Caco-2 (cell line): Measurements from ENCODE around the gene ZNF480. TPM values are rescaled to one million over a fixed set of nuclear protein-coding genes. Genes with fewer than 3 reads are reported as not detected.

Experiments used
- BruUV-seq: library from RNA; stranded (reverse); fragments of 400-500 nt; replicated peaks from 2 replicates; lab custom pipeline; 2021; lab: Mats Ljungman, UMichigan
- CTCF ChIA-PET: fragments of 300-600 bp; sonication (Branson Sonifier 250); formaldehyde crosslinking; loops from one replicate; lab custom pipeline; 2022; ENCODE audit warnings: antibody characterized with exemption; lab: Charles Lee
- POLR2A ChIA-PET: fragments of 300-600 bp; sonication (Branson Sonifier 250); formaldehyde crosslinking; loops from one replicate; lab custom pipeline; 2022; ENCODE audit warnings: antibody characterized with exemption; lab: Charles Lee
- DNase-seq, 2 experiments: peaks; one replicate each; pipeline versions ENCODE4 v3.0.0 to v3.0.0-alpha.2; 2020 to 2022
- H3K27me3 ChIP-seq: replicated peaks from 2 replicates; pipeline ENCODE4 v1.6.0; 2011; ENCODE audit warnings: low read length; ENCODE audit not compliant: control insufficient read depth, insufficient read depth
- H3K36me3 ChIP-seq: 2 replicates; pipeline ENCODE4 v1.5.1; 2011; ENCODE audit warnings: low read length; ENCODE audit not compliant: control insufficient read depth, insufficient read depth
- H3K4me1 ChIP-seq: fragments of 250-450 bp; sonication (Bioruptor Pico); 2 replicates; pipeline ENCODE4 v1.5.1; 2020; ENCODE audit warnings: mild to moderate bottlenecking
- H3K4me3 ChIP-seq: 2 replicates; pipeline ENCODE4 v1.5.1; 2011; ENCODE audit warnings: low read depth, mild to moderate bottlenecking, control low read depth, low read length
- H3K9me3 ChIP-seq: fragments of 250-450 bp; sonication (Bioruptor Pico); 2 replicates; pipeline ENCODE4 v1.5.1; 2020; ENCODE audit warnings: mild to moderate bottlenecking, moderate library complexity
- H3K27ac Mint-ChIP-seq: one replicate; pipeline ENCODE4 v1.8.0; 2022; ENCODE audit warnings: mixed read lengths; ENCODE audit not compliant: unreplicated experiment
- H3K27me3 Mint-ChIP-seq: one replicate; pipeline ENCODE4 v1.8.0; 2022; ENCODE audit warnings: mixed read lengths; ENCODE audit not compliant: insufficient read depth, unreplicated experiment
- H3K36me3 Mint-ChIP-seq: one replicate; pipeline ENCODE4 v1.8.0; 2022; ENCODE audit warnings: mild to moderate bottlenecking, mixed read lengths; ENCODE audit not compliant: insufficient read depth, unreplicated experiment
- H3K4me1 Mint-ChIP-seq: one replicate; pipeline ENCODE4 v1.8.0; 2022; ENCODE audit warnings: low read depth, mixed read lengths; ENCODE audit not compliant: unreplicated experiment
- H3K4me3 Mint-ChIP-seq: one replicate; pipeline ENCODE4 v1.8.0; 2022; ENCODE audit warnings: mild to moderate bottlenecking, moderate library complexity, mixed read lengths; ENCODE audit not compliant: unreplicated experiment
- H3K9me3 Mint-ChIP-seq: one replicate; pipeline ENCODE4 v1.8.0; 2022; ENCODE audit warnings: mixed read lengths; ENCODE audit not compliant: unreplicated experiment
- CTCF ChIP-seq, 2 experiments: fragments of 200-600 bp in 1 of 2; IDR thresholded peaks; 1 replicate in 1 of 2; 2 replicates in 1 of 2; pipeline versions ENCODE4 v1.5.1 to v1.8.0; 2011 to 2022; ENCODE audit warnings: antibody characterized with exemption in 1 of 2, control low read depth in 1 of 2, inconsistent platforms in 1 of 2, low read depth in 1 of 2, low read length in 1 of 2, mild to moderate bottlenecking in 1 of 2, moderate library complexity in 1 of 2; ENCODE audit not compliant: insufficient read depth in 1 of 2, severe bottlenecking in 1 of 2, unreplicated experiment in 1 of 2
- intact Hi-C: fragments of 100-400 bp; cut with micrococcal nuclease; formaldehyde crosslinking; loops from one replicate; pipeline ENCODE4 v1.10.0; 2022; ENCODE audit not compliant: unreplicated experiment
- total RNA-seq: library from RNA; stranded (reverse); gene quantifications from 2 replicates; pipeline ENCODE4 v1.2.3, GENCODE V29; 2022

The ZNF480 gene
- total RNA-seq, 1 experiment from 2014 or later = 17.7 TPM

GRCh38 chr19:52269338-52270261, 27.4 kb upstream of the ZNF480 start, which contains the start of gene ZNF766:
Gene ZNF766 (plus strand): TSS chr19:52269587. CDS start chr19:52269614, 27 bp downstream.
- H3K36me3 ChIP-seq = peaks cover 3% of the 10 kb centered on the region
- peaks cover 6% of the 10 kb centered on the region for H3K9me3 ChIP-seq
- H3K27me3 Mint-ChIP-seq = no peaks in the 10 kb centered on the region

GRCh38 chr19:52270266-52270885, 26.6 kb upstream of the ZNF480 start:
- ChIA-PET POLR2A (no interaction called here), CTCF (no interaction called here)
- intact Hi-C loops = no loop called here
- peak overlapping the region; percentile 82 for H3K27ac Mint-ChIP-seq
- Histone ChIP-seq H3K4me1 (no peaks in the 10 kb centered on the region), H3K27me3 (no peaks in the 10 kb centered on the region), H3K4me3 (peak overlapping the region; percentile 53), H3K9me3 (peaks cover 2% of the 10 kb centered on the region), H3K36me3 (peaks cover 3% of the 10 kb centered on the region)
- H3K4me1 Mint-ChIP-seq = peaks cover 11% of the 10 kb centered on the region
- H3K4me3 Mint-ChIP-seq = peak overlapping the region; percentile 83
- peaks cover 41% of the 10 kb centered on the region for H3K9me3 Mint-ChIP-seq
- H3K27me3 Mint-ChIP-seq = no peaks in the 10 kb centered on the region
- BruUV-seq = no TSS peak
- peak in 1 of 2 experiments; percentile 12 for DNase-seq
- no peak for TF ChIP-seq CTCF (IDR thresholded peaks at IDR 0.05; ENCODE audit: insufficient read depth in 1 of 2, low read depth in 1 of 2, low read length in 1 of 2, severe bottlenecking in 1 of 2, unreplicated experiment in 1 of 2)
- H3K36me3 Mint-ChIP-seq = peaks cover 48% of the 10 kb centered on the region

More at GRCh38 chr19:52269338-52270261, 27.4 kb upstream of the ZNF480 start, which contains the start of gene ZNF766:
- Histone ChIP-seq H3K4me3 (peak within 1 kb of the TSS; percentile 53), H3K4me1 (no peaks in the 10 kb centered on the region), H3K27me3 (no peaks in the 10 kb centered on the region)
- TF ChIP-seq CTCF (IDR thresholded peaks at IDR 0.05; ENCODE audit: insufficient read depth in 1 of 2, low read depth in 1 of 2, low read length in 1 of 2, severe bottlenecking in 1 of 2, unreplicated experiment in 1 of 2) = no peak
- peak; percentile 97 to 98 for DNase-seq
- CTCF ChIA-PET = no interaction called here
- Mint-ChIP-seq H3K4me3 (peak within 1 kb of the TSS; percentile 83), H3K36me3 (peaks cover 44% of the 10 kb centered on the region), H3K4me1 (peaks cover 11% of the 10 kb centered on the region), H3K9me3 (peaks cover 41% of the 10 kb centered on the region), H3K27ac (peak within 1 kb of the TSS; percentile 82)
- TSS peak; percentile 78 for BruUV-seq
- intact Hi-C loops = no loop called here
- POLR2A ChIA-PET = no interaction called here

GRCh38 chr19:52273301-52273700, 23.7 kb upstream of the ZNF480 start:
- Histone ChIP-seq H3K36me3 (peaks cover 3% of the 10 kb centered on the region), H3K4me1 (no peaks in the 10 kb centered on the region; the same call in 1 of the 2 replicates), H3K27me3 (no peaks in the 10 kb centered on the region), H3K9me3 (peaks cover 3% of the 10 kb centered on the region), H3K4me3 (no peak overlapping the region)
- ChIA-PET CTCF (no interaction called here), POLR2A (no interaction called here)
- H3K4me3 Mint-ChIP-seq = no peak overlapping the region
- H3K27me3 Mint-ChIP-seq = no peaks in the 10 kb centered on the region
- peaks cover 50% of the 10 kb centered on the region for H3K9me3 Mint-ChIP-seq
- no peak for TF ChIP-seq CTCF (IDR thresholded peaks at IDR 0.05; ENCODE audit: insufficient read depth in 1 of 2, low read depth in 1 of 2, low read length in 1 of 2, severe bottlenecking in 1 of 2, unreplicated experiment in 1 of 2)
- intact Hi-C loops = no loop called here
- no peak for DNase-seq
- H3K4me1 Mint-ChIP-seq = peaks cover 11% of the 10 kb centered on the region
- H3K36me3 Mint-ChIP-seq = peaks cover 65% of the 10 kb centered on the region
- BruUV-seq = no TSS peak
- H3K27ac Mint-ChIP-seq = no peak overlapping the region
